Esophagus muscularis mucosa (tissue), 4 donors: ENCODE data around the gene ITGAL.

Experiments used
- EP300 ChIP-seq: sonication (generic); formaldehyde crosslinking; IDR thresholded peaks from one replicate; pipeline ENCODE4 v1.6.1; 2017; ENCODE audit warnings: antibody characterized with exemption
- POLR2A ChIP-seq: fragments of 450-650 bp; IDR thresholded peaks from one replicate; pipeline ENCODE4 v1.6.1; 2017; ENCODE audit warnings: antibody characterized with exemption, moderate library complexity, mild to moderate bottlenecking, low read depth
- POLR2AphosphoS5 ChIP-seq, 2 donors: sonication (generic); formaldehyde crosslinking; IDR thresholded peaks; one replicate each; pipeline ENCODE4 v1.6.1; 2017; ENCODE audit warnings: antibody characterized with exemption in 2 of 2
- TF ChIP-seq, protein P1 (sequence below), 3 experiments: fragments of 200-600 bp in 2 of 3; fragments of 450-650 bp in 1 of 3; sonication (generic) in 2 of 3; IDR thresholded peaks; one replicate each; pipeline ENCODE4 v1.5.1; 2017 to 2019; ENCODE audit warnings: antibody characterized with exemption in 3 of 3, mild to moderate bottlenecking in 2 of 3, moderate library complexity in 1 of 3

DNA sequence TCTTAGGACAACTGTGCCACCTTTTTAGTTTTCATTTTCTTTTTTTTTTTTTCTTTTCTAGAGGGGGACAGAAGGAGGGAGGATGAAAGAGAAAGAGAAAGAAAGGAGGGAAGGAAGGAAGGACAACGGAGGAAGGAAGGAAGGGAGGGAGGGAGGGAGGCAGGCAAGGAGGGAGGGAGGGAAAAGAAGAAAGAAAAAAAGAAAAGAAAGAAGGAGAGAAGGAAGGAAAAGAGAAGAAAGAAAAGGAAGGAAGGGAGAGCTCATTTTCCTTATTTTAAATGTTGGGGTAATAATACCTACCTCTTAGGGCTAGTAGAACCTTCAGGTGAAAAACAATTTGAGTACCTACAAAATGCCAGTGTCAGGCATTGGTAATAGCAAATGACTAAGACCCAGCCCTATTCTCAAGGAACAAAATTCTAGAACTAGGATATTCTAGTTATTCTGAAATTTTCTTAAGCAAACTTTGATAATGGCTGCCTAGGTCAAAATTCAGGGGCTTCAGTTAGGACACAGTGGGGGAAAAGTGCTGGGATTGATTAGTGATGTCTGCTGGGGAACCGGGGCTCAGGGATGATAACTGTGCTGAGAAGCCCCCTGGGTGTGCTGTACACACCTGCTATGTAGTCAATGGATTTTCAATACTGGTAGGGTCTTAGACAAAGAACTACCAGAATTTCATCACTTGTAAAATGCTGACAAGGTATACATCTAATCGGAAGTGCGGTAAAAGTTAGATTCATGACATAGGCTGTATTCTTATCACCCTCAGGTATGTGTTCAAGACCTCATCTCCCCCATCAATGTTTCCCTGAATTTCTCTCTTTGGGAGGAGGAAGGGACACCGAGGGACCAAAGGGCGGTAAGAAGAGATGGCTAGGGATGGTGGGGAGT lies 31.1 kb downstream of the ITGAL start:
- TF ChIP-seq, protein P1, sequence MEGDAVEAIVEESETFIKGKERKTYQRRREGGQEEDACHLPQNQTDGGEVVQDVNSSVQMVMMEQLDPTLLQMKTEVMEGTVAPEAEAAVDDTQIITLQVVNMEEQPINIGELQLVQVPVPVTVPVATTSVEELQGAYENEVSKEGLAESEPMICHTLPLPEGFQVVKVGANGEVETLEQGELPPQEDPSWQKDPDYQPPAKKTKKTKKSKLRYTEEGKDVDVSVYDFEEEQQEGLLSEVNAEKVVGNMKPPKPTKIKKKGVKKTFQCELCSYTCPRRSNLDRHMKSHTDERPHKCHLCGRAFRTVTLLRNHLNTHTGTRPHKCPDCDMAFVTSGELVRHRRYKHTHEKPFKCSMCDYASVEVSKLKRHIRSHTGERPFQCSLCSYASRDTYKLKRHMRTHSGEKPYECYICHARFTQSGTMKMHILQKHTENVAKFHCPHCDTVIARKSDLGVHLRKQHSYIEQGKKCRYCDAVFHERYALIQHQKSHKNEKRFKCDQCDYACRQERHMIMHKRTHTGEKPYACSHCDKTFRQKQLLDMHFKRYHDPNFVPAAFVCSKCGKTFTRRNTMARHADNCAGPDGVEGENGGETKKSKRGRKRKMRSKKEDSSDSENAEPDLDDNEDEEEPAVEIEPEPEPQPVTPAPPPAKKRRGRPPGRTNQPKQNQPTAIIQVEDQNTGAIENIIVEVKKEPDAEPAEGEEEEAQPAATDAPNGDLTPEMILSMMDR (IDR thresholded peaks at IDR 0.05) = no peak
- TF ChIP-seq POLR2A = no peak
- TF ChIP-seq EP300 = no peak
- no peak for TF ChIP-seq POLR2AphosphoS5 (IDR thresholded peaks at IDR 0.05)
